Esophagus squamous epithelium (tissue), 5 donors: ENCODE measurements around the gene ATP10B. TPM values are rescaled to one million over a fixed set of nuclear protein-coding genes. Genes with fewer than 3 reads are reported as not detected.
A peak's percentile ranks its signal among the peaks of the same experiment; 100 is the strongest.

ENCODE experiments used
- DNase-seq: peaks from one replicate; lab custom pipeline; 2025; lab: John Stamatoyannopoulos, UW
- H3K27ac ChIP-seq, 4 donors: fragments of 200-600 bp; sonication (generic); one replicate each; pipeline ENCODE4 v1.5.1; 2016 to 2019; ENCODE audit warnings: mild to moderate bottlenecking in 1 of 4
- H3K27me3 ChIP-seq, 4 donors: fragments of 200-600 bp; sonication (generic); 1 replicate in 3 of 4; 2 replicates in 1 of 4; pipeline versions ENCODE4 v1.5.1 to v1.6.0; 2017 to 2021; ENCODE audit warnings: antibody characterized with exemption in 1 of 4
- H3K36me3 ChIP-seq, 3 donors: fragments of 200-600 bp; sonication (generic); one replicate each; pipeline ENCODE4 v1.5.1; 2016 to 2019
- H3K4me1 ChIP-seq, 3 donors: fragments of 200-600 bp; sonication (generic); one replicate each; pipeline ENCODE4 v1.5.1; 2017 to 2019
- H3K4me3 ChIP-seq, 4 donors: fragments of 200-600 bp; sonication (generic); 1 replicate in 3 of 4; 2 replicates in 1 of 4; pipeline ENCODE4 v1.5.1; 2016 to 2019; ENCODE audit warnings: mild to moderate bottlenecking in 2 of 4, moderate library complexity in 1 of 4
- H3K9me3 ChIP-seq, 3 donors: fragments of 200-600 bp; sonication (generic); one replicate each; pipeline ENCODE4 v1.5.1; 2016 to 2019
- POLR2A ChIP-seq, 4 donors: fragments of 450-650 bp; IDR thresholded peaks; one replicate each; pipeline ENCODE4 v1.6.1; 2017; ENCODE audit warnings: antibody characterized with exemption in 4 of 4, mild to moderate bottlenecking in 4 of 4, moderate library complexity in 3 of 4
- WGBS, 2 donors: methylation state at CpG; one replicate each; pipeline ENCODE4 v1.1.5; 2018; 5-methylcytosine and 5-hydroxymethylcytosine counted together
- intact Hi-C: fragments of 100-400 bp; cut with DNase I; formaldehyde crosslinking; loops from one replicate; pipeline ENCODE4 v1.15.0; 2022
- total RNA-seq, 4 donors: library from RNA; depleted of rRNA; stranded (reverse); fragments of >200 nt; gene quantifications; one replicate each; pipeline ENCODE4 v1.1.0, GENCODE V29; 2016
- TF ChIP-seq, protein P1 (sequence below), 6 experiments: fragments of 450-650 bp in 4 of 6; fragments of 200-600 bp in 2 of 6; sonication (generic) in 2 of 6; IDR thresholded peaks; one replicate each; pipeline ENCODE4 v1.5.1; 2016 to 2019; ENCODE audit warnings: antibody characterized with exemption in 6 of 6, mild to moderate bottlenecking in 4 of 6, moderate library complexity in 4 of 6
- donor health status: DM: yes; HTN: yes; CAD: no.

ATP10B gene
- total RNA-seq, 4 donors from 2014 or later = 6.1 to 26.6 (median 14.4) TPM

DNA sequence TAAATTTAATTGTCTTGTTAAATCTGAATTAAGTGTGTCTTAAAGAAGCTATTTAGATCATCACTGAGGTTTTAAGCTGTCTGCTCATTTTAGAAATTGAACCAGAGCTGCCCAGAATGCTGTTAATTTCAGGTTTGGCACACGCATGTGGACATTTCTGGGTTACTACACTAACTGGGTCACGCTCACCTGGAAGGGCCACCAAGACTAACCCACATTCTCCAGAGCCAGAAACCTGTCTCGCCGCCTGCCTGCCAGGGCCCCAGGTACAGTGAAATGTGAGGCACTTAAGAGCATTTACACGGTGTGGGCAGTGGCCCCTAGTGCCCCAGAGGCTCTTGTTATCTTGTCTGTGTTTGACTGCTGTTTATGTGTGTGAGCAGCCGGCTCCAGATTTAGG is 46.6 kb downstream of the ATP10B start:
- H3K27ac ChIP-seq = no peak overlapping the region
- WGBS, 2 donors = 76 to 87% methylated on average over 3 to 5 of the region's 6 CpGs
- intact Hi-C loops = no loop called here
- H3K4me1 ChIP-seq = no peaks in the 10 kb centered on the region
- no peak overlapping the region for H3K4me3 ChIP-seq
- no peak for DNase-seq
- TF ChIP-seq, protein P1, sequence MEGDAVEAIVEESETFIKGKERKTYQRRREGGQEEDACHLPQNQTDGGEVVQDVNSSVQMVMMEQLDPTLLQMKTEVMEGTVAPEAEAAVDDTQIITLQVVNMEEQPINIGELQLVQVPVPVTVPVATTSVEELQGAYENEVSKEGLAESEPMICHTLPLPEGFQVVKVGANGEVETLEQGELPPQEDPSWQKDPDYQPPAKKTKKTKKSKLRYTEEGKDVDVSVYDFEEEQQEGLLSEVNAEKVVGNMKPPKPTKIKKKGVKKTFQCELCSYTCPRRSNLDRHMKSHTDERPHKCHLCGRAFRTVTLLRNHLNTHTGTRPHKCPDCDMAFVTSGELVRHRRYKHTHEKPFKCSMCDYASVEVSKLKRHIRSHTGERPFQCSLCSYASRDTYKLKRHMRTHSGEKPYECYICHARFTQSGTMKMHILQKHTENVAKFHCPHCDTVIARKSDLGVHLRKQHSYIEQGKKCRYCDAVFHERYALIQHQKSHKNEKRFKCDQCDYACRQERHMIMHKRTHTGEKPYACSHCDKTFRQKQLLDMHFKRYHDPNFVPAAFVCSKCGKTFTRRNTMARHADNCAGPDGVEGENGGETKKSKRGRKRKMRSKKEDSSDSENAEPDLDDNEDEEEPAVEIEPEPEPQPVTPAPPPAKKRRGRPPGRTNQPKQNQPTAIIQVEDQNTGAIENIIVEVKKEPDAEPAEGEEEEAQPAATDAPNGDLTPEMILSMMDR (IDR thresholded peaks at IDR 0.05) = no peak
- no peak for TF ChIP-seq POLR2A (IDR thresholded peaks at IDR 0.05)
- H3K9me3 ChIP-seq = no peaks in the 10 kb centered on the region
- H3K36me3 ChIP-seq = no peaks in the 10 kb centered on the region
- no peaks in the 10 kb centered on the region for H3K27me3 ChIP-seq

- H3K9me3 ChIP-seq = no peaks in the 10 kb centered on the region
- no peak overlapping the region for H3K27ac ChIP-seq
- H3K27me3 ChIP-seq = no peaks in the 10 kb centered on the region
- DNase-seq = no peak
- no peaks in the 10 kb centered on the region for H3K36me3 ChIP-seq
- intact Hi-C loops = no loop called here
- H3K4me1 ChIP-seq = no peaks in the 10 kb centered on the region
- TF ChIP-seq, protein P1 (IDR thresholded peaks at IDR 0.05) = peak in 1 of 6 experiments; percentile 10
- TF ChIP-seq POLR2A (IDR thresholded peaks at IDR 0.05) = no peak
- H3K4me3 ChIP-seq = no peak overlapping the region
- WGBS, 2 donors = 46 to 50% methylated on average over 2 of the region's 2 CpGs
Observed at GRCh38 chr5:160802592-160802991, 49.4 kb downstream of the ATP10B start.

GRCh38 chr5:160800375-160801275 is 51.4 kb downstream of the ATP10B start:
- WGBS, 2 donors = 51 to 59% methylated on average over 4 of the region's 4 CpGs
- no peaks in the 10 kb centered on the region for H3K4me1 ChIP-seq
- no peaks in the 10 kb centered on the region for H3K27me3 ChIP-seq
- H3K4me3 ChIP-seq = no peak overlapping the region
- no peak for DNase-seq
- H3K9me3 ChIP-seq = no peaks in the 10 kb centered on the region
- intact Hi-C loops = no loop called here
- no peaks in the 10 kb centered on the region for H3K36me3 ChIP-seq
- TF ChIP-seq, protein P1 (IDR thresholded peaks at IDR 0.05) = no peak
- no peak for TF ChIP-seq POLR2A (IDR thresholded peaks at IDR 0.05)
- no peak overlapping the region for H3K27ac ChIP-seq

DNA sequence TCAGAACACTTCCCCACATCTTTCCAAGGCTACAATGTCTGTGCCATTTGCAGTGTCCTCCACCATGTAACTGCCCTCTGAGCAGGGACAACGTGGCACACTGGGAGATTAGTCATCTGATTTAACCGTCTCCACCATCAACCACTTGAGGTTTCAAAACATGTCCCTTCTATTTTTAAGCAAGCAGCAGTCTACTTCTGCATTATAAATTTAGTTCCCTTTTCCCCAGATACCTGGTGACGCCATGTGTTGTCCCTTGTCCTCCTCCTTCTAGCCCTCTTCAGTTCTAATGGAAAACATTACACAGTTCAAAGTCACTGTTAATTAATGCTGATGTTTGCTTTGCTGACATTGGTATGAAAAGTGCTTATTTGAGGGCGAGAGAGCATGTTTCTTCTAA is 52.8 kb downstream of the ATP10B start:
- WGBS, 2 donors = 63 to 65% methylated on average over 4 of the region's 4 CpGs
- intact Hi-C loops = no loop called here

DNA sequence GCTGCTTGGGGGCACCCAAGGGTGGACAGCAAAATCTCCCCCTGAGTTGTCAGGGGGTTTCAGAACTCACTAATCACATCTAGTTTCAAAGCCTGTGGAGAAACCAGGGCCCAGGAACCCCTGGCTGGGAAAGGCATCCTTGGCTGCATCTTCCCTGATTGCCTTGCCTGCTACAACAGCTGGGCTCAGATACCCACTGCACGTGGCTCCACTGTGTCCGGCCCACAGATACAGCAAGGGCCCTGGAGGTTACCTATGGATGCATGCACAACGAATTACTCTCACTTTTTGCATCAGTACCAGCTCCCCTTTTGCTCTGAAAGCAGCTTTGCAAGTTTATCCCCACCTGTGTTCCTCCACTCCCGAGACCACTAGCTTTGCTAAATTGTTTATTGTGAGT is 55.0 kb downstream of the ATP10B start:
- TF ChIP-seq, protein P1 (IDR thresholded peaks at IDR 0.05) = no peak
- TF ChIP-seq POLR2A (IDR thresholded peaks at IDR 0.05) = no peak
- no peaks in the 10 kb centered on the region for H3K36me3 ChIP-seq
- no peak overlapping the region for H3K4me3 ChIP-seq
- no peak overlapping the region for H3K27ac ChIP-seq
- DNase-seq = no peak
- H3K27me3 ChIP-seq = no peaks in the 10 kb centered on the region
- intact Hi-C loops = no loop called here
- WGBS, 2 donors = 64 to 79% methylated on average over 4 of the region's 4 CpGs
- no peaks in the 10 kb centered on the region for H3K4me1 ChIP-seq
- no peaks in the 10 kb centered on the region for H3K9me3 ChIP-seq

More for the DNA sequence above, 52.8 kb downstream of the ATP10B start:
- TF ChIP-seq, protein P1 (IDR thresholded peaks at IDR 0.05) = no peak
- no peak for TF ChIP-seq POLR2A (IDR thresholded peaks at IDR 0.05)
- Histone ChIP-seq H3K9me3 (no peaks in the 10 kb centered on the region), H3K27me3 (no peaks in the 10 kb centered on the region), H3K27ac (no peak overlapping the region), H3K36me3 (no peaks in the 10 kb centered on the region), H3K4me3 (no peak overlapping the region), H3K4me1 (no peaks in the 10 kb centered on the region)
- DNase-seq = no peak
